Measurements from ENCODE around the gene KCTD10.
"Not testable (repeated sequence)": the region's sequence is repeated elsewhere in the genome, so short reads cannot be mapped to it uniquely, and the experiment has no call there.

The KCTD10 gene

GRCh38 chr12:109444259-109444658, 32.8 kb downstream of the KCTD10 start:
- Histone ChIP-seq H3K9me2 (replicated peaks; ENCODE audit: low read depth, low read length) (no peaks in the 10 kb centered on the region), H3K4me3 (ENCODE audit: low read length, poor library complexity, severe bottlenecking) (no peak overlapping the region)

GRCh38 chr12:109443794-109444193, 33.3 kb downstream of the KCTD10 start:
- no peak overlapping the region for H3K4me2 ChIP-seq (ENCODE audit: low read depth, low read length, poor library complexity, severe bottlenecking)
- H3K4me3 ChIP-seq (ENCODE audit: low read length, poor library complexity, severe bottlenecking) = no peak overlapping the region
- H3F3A ChIP-seq (ENCODE audit: low read depth) = no peaks in the 10 kb centered on the region
- peaks cover 33% of the 10 kb centered on the region; the same call in 1 of the 2 replicates for H3K36me3 ChIP-seq (ENCODE audit: insufficient read depth, low read length)
- no peaks in the 10 kb centered on the region for H3K9me3 ChIP-seq (ENCODE audit: insufficient read depth, low read depth, low read length)
- TF ChIP-seq EZH2phosphoT487 (IDR thresholded peaks at IDR 0.05; ENCODE audit: borderline replicate concordance) (no peak), CTCF (conservative IDR thresholded peaks at IDR 0.05; ENCODE audit: low read length) (no peak)
- H3K9me2 ChIP-seq (replicated peaks; ENCODE audit: low read depth, low read length) = no peaks in the 10 kb centered on the region
- no peak overlapping the region for H2AFZ ChIP-seq (ENCODE audit: low read length)
- no peak overlapping the region for H3K9ac ChIP-seq (ENCODE audit: low read depth, low read length, poor library complexity, severe bottlenecking)
- H4K20me1 ChIP-seq (ENCODE audit: insufficient read depth, low read length, poor library complexity, severe bottlenecking) = no peaks in the 10 kb centered on the region
- no peaks in the 10 kb centered on the region for H3K79me2 ChIP-seq (ENCODE audit: insufficient read depth, low read length)
- no peaks in the 10 kb centered on the region for H3K4me1 ChIP-seq (ENCODE audit: insufficient read depth, low read length, poor library complexity, severe bottlenecking)
- no peaks in the 10 kb centered on the region for H3K27me3 ChIP-seq (ENCODE audit: insufficient read depth, low read length, poor library complexity, severe bottlenecking)

More at GRCh38 chr12:109444259-109444658, 32.8 kb downstream of the KCTD10 start:
- Histone ChIP-seq H2AFZ (ENCODE audit: low read length) (no peak overlapping the region), H3K27me3 (ENCODE audit: insufficient read depth, low read length, poor library complexity, severe bottlenecking) (no peaks in the 10 kb centered on the region), H4K20me1 (ENCODE audit: insufficient read depth, low read length, poor library complexity, severe bottlenecking) (no peaks in the 10 kb centered on the region), H3K9ac (ENCODE audit: low read depth, low read length, poor library complexity, severe bottlenecking) (no peak overlapping the region), H3K79me2 (ENCODE audit: insufficient read depth, low read length) (no peaks in the 10 kb centered on the region), H3K36me3 (ENCODE audit: insufficient read depth, low read length) (peaks cover 33% of the 10 kb centered on the region; the same call in 1 of the 2 replicates), H3F3A (ENCODE audit: low read depth) (no peaks in the 10 kb centered on the region), H3K4me1 (ENCODE audit: insufficient read depth, low read length, poor library complexity, severe bottlenecking) (no peaks in the 10 kb centered on the region), H3K9me3 (ENCODE audit: insufficient read depth, low read depth, low read length) (no peaks in the 10 kb centered on the region), H3K4me2 (ENCODE audit: low read depth, low read length, poor library complexity, severe bottlenecking) (no peak overlapping the region)
- TF ChIP-seq EZH2phosphoT487 (IDR thresholded peaks at IDR 0.05; ENCODE audit: borderline replicate concordance) = no peak
- no peak for TF ChIP-seq CTCF (conservative IDR thresholded peaks at IDR 0.05; ENCODE audit: low read length)

- no peaks in the 10 kb centered on the region for H3K9me3 ChIP-seq (ENCODE audit: insufficient read depth, low read depth, low read length)
- H3K9me2 ChIP-seq (replicated peaks; ENCODE audit: low read depth, low read length) = no peaks in the 10 kb centered on the region
- H3K4me1 ChIP-seq (ENCODE audit: insufficient read depth, low read length, poor library complexity, severe bottlenecking) = no peaks in the 10 kb centered on the region
- H3F3A ChIP-seq (ENCODE audit: low read depth) = no peaks in the 10 kb centered on the region
- TF ChIP-seq EZH2phosphoT487 (IDR thresholded peaks at IDR 0.05; ENCODE audit: borderline replicate concordance) (no peak), CTCF (conservative IDR thresholded peaks at IDR 0.05; ENCODE audit: low read length) (no peak)
- H3K9ac ChIP-seq (ENCODE audit: low read depth, low read length, poor library complexity, severe bottlenecking) = no peak overlapping the region
- H3K27me3 ChIP-seq (ENCODE audit: insufficient read depth, low read length, poor library complexity, severe bottlenecking) = no peaks in the 10 kb centered on the region
- H2AFZ ChIP-seq (ENCODE audit: low read length) = no peak overlapping the region
- H4K20me1 ChIP-seq (ENCODE audit: insufficient read depth, low read length, poor library complexity, severe bottlenecking) = no peaks in the 10 kb centered on the region
- no peak overlapping the region for H3K4me3 ChIP-seq (ENCODE audit: low read length, poor library complexity, severe bottlenecking)
- H3K36me3 ChIP-seq (ENCODE audit: insufficient read depth, low read length) = peaks cover 17% of the 10 kb centered on the region; the same call in 1 of the 2 replicates
- H3K79me2 ChIP-seq (ENCODE audit: insufficient read depth, low read length) = no peaks in the 10 kb centered on the region
- H3K4me2 ChIP-seq (ENCODE audit: low read depth, low read length, poor library complexity, severe bottlenecking) = no peak overlapping the region
Measured at GRCh38 chr12:109440851-109441490, 36.1 kb downstream of the KCTD10 start.

GRCh38 chr12:109439951-109440350, 37.1 kb downstream of the KCTD10 start:
- H3K9me3 ChIP-seq (ENCODE audit: insufficient read depth, low read depth, low read length); H2AFZ ChIP-seq (ENCODE audit: low read length); H3F3A ChIP-seq (ENCODE audit: low read depth); H3K4me3 ChIP-seq (ENCODE audit: low read length, poor library complexity, severe bottlenecking); H3K36me3 ChIP-seq (ENCODE audit: insufficient read depth, low read length); H3K9me2 ChIP-seq (replicated peaks; ENCODE audit: low read depth, low read length); H4K20me1 ChIP-seq (ENCODE audit: insufficient read depth, low read length, poor library complexity, severe bottlenecking); H3K4me1 ChIP-seq (ENCODE audit: insufficient read depth, low read length, poor library complexity, severe bottlenecking); H3K4me2 ChIP-seq (ENCODE audit: low read depth, low read length, poor library complexity, severe bottlenecking); H3K9ac ChIP-seq (ENCODE audit: low read depth, low read length, poor library complexity, severe bottlenecking); H3K79me2 ChIP-seq (ENCODE audit: insufficient read depth, low read length); H3K27me3 ChIP-seq (ENCODE audit: insufficient read depth, low read length, poor library complexity, severe bottlenecking): not testable (repeated sequence)
